Activated naive CD4-positive, alpha-beta T cell treated with anti-CD3 and anti-CD28 coated beads, Interleukin-2, amount 10 ng/mL, durations not matched to agents 5 hours and 36 hours (primary cell): Measurements from ENCODE around the gene RNU2-1. TPM values are rescaled to one million over a fixed set of nuclear protein-coding genes. Genes with fewer than 3 reads are reported as not detected.

Experiments used
- total RNA-seq, 2 experiments: library from RNA; stranded (reverse); gene quantifications; one replicate each; pipeline ENCODE4 v1.2.3, GENCODE V29; 2021

Gene RNU2-1
- total RNA-seq = 1,000 to 10,000 TPM; 4,966 to 7,703 TPM

GRCh38 chr17:43233877-43234276, at the start of gene RNU2-1:
Gene RNU2-1, minus strand, starts transcription at chr17:43233977.

GRCh38 chr17:43228020-43228782, 5.6 kb downstream of the RNU2-1 start, which contains the start of gene CCDC200:
Gene CCDC200, minus strand, starts transcription at chr17:43228623. Its CDS starts 69 bp downstream, at chr17:43228554.

GRCh38 chr17:43211480-43212402, 22.0 kb downstream of the RNU2-1 start, which contains the start of gene TMEM106A:
Gene TMEM106A, plus strand, starts transcription at chr17:43211875. Its CDS starts 1,167 bp downstream, at chr17:43213042.

Other genes starting within 250 kb of the RNU2-1 start
- 1,000 to 10,000 TPM; 1,393 to 1,409 TPM for gene RPL27, start 235.6 kb downstream of the RNU2-1 start, total RNA-seq
- 10 to 100 TPM; 61.5 to 67.3 TPM for gene IFI35, start 227.2 kb downstream of the RNU2-1 start, total RNA-seq
- gene VAT1, start 211.6 kb downstream of the RNU2-1 start, total RNA-seq = 10 to 100 TPM; 18.0 to 19.8 TPM
- gene RND2, start 208.7 kb downstream of the RNU2-1 start, total RNA-seq = not detected
- gene BRCA1, start 108.6 kb downstream of the RNU2-1 start, total RNA-seq = 10 to 100 TPM; 45.9 to 50.7 TPM
- 10 to 100 TPM; 58.7 to 59.5 TPM for gene NBR1, start 62.8 kb downstream of the RNU2-1 start, total RNA-seq
- 10 to 100 TPM; 15.1 to 15.6 TPM for gene TMEM106A, start 22.1 kb downstream of the RNU2-1 start, total RNA-seq
- gene CCDC200, start 5.4 kb downstream of the RNU2-1 start, total RNA-seq = not detected
- 1 to 10 TPM; 3.9 to 4.1 TPM for gene ARL4D, start 165.0 kb upstream of the RNU2-1 start, total RNA-seq
- 10 to 100 TPM; 61.7 to 65.6 TPM for gene DHX8, start 250.0 kb upstream of the RNU2-1 start, total RNA-seq